PC-9 (cell line): ENCODE results near the gene COX10. TPM values are rescaled to one million over a fixed set of nuclear protein-coding genes. Genes with fewer than 3 reads are reported as not detected.
A peak's percentile ranks its signal among the peaks of the same experiment; 100 is the strongest.

ENCODE experiments used
- BruUV-seq: library from RNA; stranded (reverse); fragments of 400-500 nt; replicated peaks from 2 replicates; lab custom pipeline; 2021; lab: Mats Ljungman, UMichigan
- CTCF ChIA-PET: fragments of 300-600 bp; sonication (Branson Sonifier 250); formaldehyde crosslinking; loops from one replicate; lab custom pipeline; 2022; ENCODE audit warnings: antibody characterized with exemption; lab: Charles Lee
- POLR2A ChIA-PET: fragments of 300-600 bp; sonication (Branson Sonifier 250); formaldehyde crosslinking; loops from one replicate; lab custom pipeline; 2022; ENCODE audit warnings: antibody characterized with exemption; ENCODE audit not compliant: unreplicated experiment; lab: Charles Lee
- DNase-seq, 2 experiments: peaks; one replicate each; pipeline versions ENCODE4 v3.0.0 to v3.0.0-alpha.2; 2015 to 2022; ENCODE audit warnings: mixed read lengths in 1 of 2
- H2AFZ ChIP-seq: fragments of 200-600 bp; sonication (generic); 2 replicates; pipeline ENCODE4 v1.8.1; 2017; ENCODE audit warnings: antibody characterized with exemption
- H3F3A ChIP-seq: fragments of 200-600 bp; sonication (generic); 2 replicates; pipeline ENCODE4 v1.8.1; 2017; ENCODE audit warnings: antibody characterized with exemption, mild to moderate bottlenecking, low read depth; ENCODE audit not compliant: insufficient read depth
- H3K27ac ChIP-seq: fragments of 200-600 bp; sonication (generic); 2 replicates; pipeline ENCODE4 v1.6.1; 2016; ENCODE audit warnings: mixed run types
- H3K27me3 ChIP-seq: fragments of 200-600 bp; sonication (generic); 2 replicates; pipeline ENCODE4 v1.6.1; 2016; ENCODE audit warnings: low read depth, mixed run types; ENCODE audit not compliant: insufficient read depth
- H3K36me3 ChIP-seq: fragments of 200-600 bp; sonication (generic); 2 replicates; pipeline ENCODE4 v1.6.1; 2016; ENCODE audit warnings: low read depth, mixed run types
- H3K4me1 ChIP-seq: fragments of 200-600 bp; sonication (generic); replicated peaks from 2 replicates; pipeline ENCODE4 v1.6.1; 2016; ENCODE audit warnings: mixed run types; ENCODE audit not compliant: insufficient read depth
- H3K4me2 ChIP-seq: fragments of 200-600 bp; sonication (generic); 2 replicates; pipeline ENCODE4 v1.6.1; 2017; ENCODE audit warnings: mixed run types
- H3K4me3 ChIP-seq: fragments of 200-600 bp; sonication (generic); 2 replicates; pipeline ENCODE4 v1.6.1; 2016; ENCODE audit warnings: mixed run types
- H3K79me2 ChIP-seq: fragments of 200-600 bp; sonication (generic); 2 replicates; pipeline ENCODE4 v1.6.1; 2017; ENCODE audit warnings: low read depth, mixed run types
- H3K9me2 ChIP-seq: fragments of 200-600 bp; sonication (generic); 2 replicates; pipeline ENCODE4 v1.8.1; 2017; ENCODE audit warnings: mild to moderate bottlenecking; ENCODE audit not compliant: insufficient read depth
- H3K9me3 ChIP-seq: fragments of 200-600 bp; sonication (generic); 2 replicates; pipeline ENCODE4 v1.8.1; 2016; ENCODE audit warnings: low read depth; ENCODE audit not compliant: insufficient read depth
- H4K20me1 ChIP-seq: fragments of 200-600 bp; sonication (generic); 2 replicates; pipeline ENCODE4 v1.8.1; 2017; ENCODE audit not compliant: insufficient read depth
- EZH2 ChIP-seq: fragments of 200-600 bp; sonication (generic); IDR thresholded peaks from 2 replicates; pipeline ENCODE4 v1.8.0; 2017; ENCODE audit warnings: antibody characterized with exemption, low read depth
- intact Hi-C: fragments of 100-400 bp; cut with micrococcal nuclease; formaldehyde crosslinking; loops from one replicate; pipeline ENCODE4 v1.10.0; 2022; ENCODE audit not compliant: unreplicated experiment
- total RNA-seq: library from RNA; stranded (reverse); gene quantifications from 2 replicates; pipeline ENCODE4 v1.2.3, GENCODE V29; 2021
- TF ChIP-seq, protein P1 (sequence below): fragments of 200-600 bp; sonication (generic); conservative IDR thresholded peaks from 2 replicates; pipeline ENCODE4 v1.6.1; 2017; ENCODE audit warnings: mixed run types, antibody characterized with exemption, mild to moderate bottlenecking, moderate library complexity

The COX10 gene
- total RNA-seq, 1 experiment from 2014 or later: 22.6 TPM

DNA sequence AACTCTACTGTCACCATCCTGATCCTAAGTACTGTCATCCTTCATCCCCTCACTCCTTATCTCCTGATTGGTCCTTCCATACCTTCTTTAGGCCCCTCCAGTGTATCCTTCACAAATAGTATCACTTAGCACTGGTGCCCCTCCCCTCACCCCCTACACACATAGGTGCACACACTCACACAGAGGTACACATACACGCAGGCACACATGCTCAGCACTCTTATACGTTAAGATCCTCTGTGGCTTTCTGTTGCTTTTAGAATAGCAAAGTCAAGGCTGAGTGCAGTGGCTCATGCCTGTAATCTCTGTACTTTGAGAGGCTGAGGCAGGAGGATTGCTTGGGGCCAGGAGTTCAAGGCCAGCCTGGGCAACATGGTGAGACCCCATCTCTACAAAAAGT, 135.2 kb downstream of the COX10 start:
- Histone ChIP-seq H2AFZ (no peak overlapping the region), H3F3A (peaks cover 9% of the 10 kb centered on the region; the same call in 1 of the 2 replicates), H3K4me1 (0 out of 2 replicates have a peak, but pooled peaks cover 10% of the 10 kb centered on the region), H3K4me3 (no peak overlapping the region), H3K79me2 (no peaks in the 10 kb centered on the region), H3K27ac (no peak overlapping the region), H3K9me2 (no peaks in the 10 kb centered on the region), H4K20me1 (peaks cover 11% of the 10 kb centered on the region), H3K4me2 (no peak overlapping the region), H3K36me3 (no peaks in the 10 kb centered on the region), H3K27me3 (no peaks in the 10 kb centered on the region), H3K9me3 (no peaks in the 10 kb centered on the region)
- DNase-seq: no peak
- intact Hi-C loops: no loop called here
- ChIA-PET CTCF (no interaction called here), POLR2A (no interaction called here)
- BruUV-seq: no TSS peak
- no peak for TF ChIP-seq EZH2
- TF ChIP-seq, protein P1, sequence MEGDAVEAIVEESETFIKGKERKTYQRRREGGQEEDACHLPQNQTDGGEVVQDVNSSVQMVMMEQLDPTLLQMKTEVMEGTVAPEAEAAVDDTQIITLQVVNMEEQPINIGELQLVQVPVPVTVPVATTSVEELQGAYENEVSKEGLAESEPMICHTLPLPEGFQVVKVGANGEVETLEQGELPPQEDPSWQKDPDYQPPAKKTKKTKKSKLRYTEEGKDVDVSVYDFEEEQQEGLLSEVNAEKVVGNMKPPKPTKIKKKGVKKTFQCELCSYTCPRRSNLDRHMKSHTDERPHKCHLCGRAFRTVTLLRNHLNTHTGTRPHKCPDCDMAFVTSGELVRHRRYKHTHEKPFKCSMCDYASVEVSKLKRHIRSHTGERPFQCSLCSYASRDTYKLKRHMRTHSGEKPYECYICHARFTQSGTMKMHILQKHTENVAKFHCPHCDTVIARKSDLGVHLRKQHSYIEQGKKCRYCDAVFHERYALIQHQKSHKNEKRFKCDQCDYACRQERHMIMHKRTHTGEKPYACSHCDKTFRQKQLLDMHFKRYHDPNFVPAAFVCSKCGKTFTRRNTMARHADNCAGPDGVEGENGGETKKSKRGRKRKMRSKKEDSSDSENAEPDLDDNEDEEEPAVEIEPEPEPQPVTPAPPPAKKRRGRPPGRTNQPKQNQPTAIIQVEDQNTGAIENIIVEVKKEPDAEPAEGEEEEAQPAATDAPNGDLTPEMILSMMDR: no peak

DNA sequence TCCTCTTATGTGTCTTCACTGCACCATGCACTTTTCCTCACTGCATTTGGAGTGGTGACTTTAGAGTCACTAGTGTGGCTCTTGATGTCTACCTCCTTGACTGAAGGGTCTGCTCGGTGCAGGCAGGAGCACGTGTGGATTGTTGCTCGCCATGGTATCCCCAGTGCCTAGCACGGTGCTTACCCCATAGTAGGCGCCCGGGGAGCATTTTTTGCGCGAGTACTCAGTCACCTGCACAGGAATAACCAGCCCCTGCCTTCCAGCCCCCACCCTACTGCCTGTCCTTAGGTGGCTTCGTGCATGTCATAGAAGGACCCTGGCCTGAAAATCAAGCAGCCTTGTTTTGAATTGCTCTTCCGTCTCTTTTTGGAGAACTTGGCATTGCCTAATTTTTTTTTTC, 136.1 kb downstream of the COX10 start:
- POLR2A ChIA-PET: no interaction called here

DNA sequence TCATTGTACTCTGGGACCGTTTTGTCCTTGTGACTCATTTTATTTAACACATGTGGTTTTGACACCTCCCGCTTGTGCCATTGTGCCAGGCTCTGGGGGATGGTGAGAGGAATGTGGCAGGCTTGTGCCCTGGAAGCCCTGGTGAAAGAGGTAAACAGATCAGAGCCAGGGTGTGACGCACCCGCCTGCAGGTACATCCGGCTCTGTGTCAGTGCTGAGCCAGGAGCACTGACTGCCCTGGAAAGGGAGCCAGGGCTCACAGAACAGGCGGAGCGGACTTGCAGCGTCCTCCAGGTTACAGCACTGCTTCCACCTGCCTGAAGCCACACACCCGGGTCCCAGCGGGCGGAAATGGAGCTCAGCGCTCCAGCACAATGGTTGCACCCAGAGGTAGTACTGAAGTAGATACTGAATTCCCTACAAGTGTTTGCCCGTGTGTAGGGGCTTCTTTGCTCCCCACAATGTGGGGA, 136.7 kb downstream of the COX10 start:
- H3K79me2 ChIP-seq: no peaks in the 10 kb centered on the region
- no peaks in the 10 kb centered on the region for H3K36me3 ChIP-seq
- peak overlapping the region; percentile 53 for H3K4me2 ChIP-seq
- TF ChIP-seq, protein P1: no peak
- no peak for TF ChIP-seq EZH2
- 0 out of 2 replicates have a peak, but pooled peaks cover 10% of the 10 kb centered on the region for H3K4me1 ChIP-seq
- ChIA-PET POLR2A (no interaction called here), CTCF (no interaction called here)
- H3K9me3 ChIP-seq: no peaks in the 10 kb centered on the region
- no peak overlapping the region for H3K27ac ChIP-seq
- intact Hi-C loops: loop anchor here (1.0 to 2.0 kb wide), 2 partner anchors 137 to 144 kb away; partner anchors contain the start of gene COX10
- no peak overlapping the region for H2AFZ ChIP-seq
- H3F3A ChIP-seq: peaks cover 9% of the 10 kb centered on the region; the same call in 1 of the 2 replicates
- no peaks in the 10 kb centered on the region for H3K27me3 ChIP-seq
- H4K20me1 ChIP-seq: peaks cover 11% of the 10 kb centered on the region
- peak; percentile 94 to 95 for DNase-seq
- no TSS peak for BruUV-seq
- no peak overlapping the region for H3K4me3 ChIP-seq
- H3K9me2 ChIP-seq: no peaks in the 10 kb centered on the region

More for the DNA sequence above, 136.1 kb downstream of the COX10 start:
- H3K27me3 ChIP-seq: no peaks in the 10 kb centered on the region
- no peaks in the 10 kb centered on the region for H3K9me2 ChIP-seq
- intact Hi-C loops: no loop called here
- no peaks in the 10 kb centered on the region for H3K36me3 ChIP-seq
- no peak overlapping the region for H3K4me3 ChIP-seq
- H3F3A ChIP-seq: peaks cover 9% of the 10 kb centered on the region; the same call in 1 of the 2 replicates
- TF ChIP-seq, protein P1: no peak
- TF ChIP-seq EZH2: no peak
- no peak overlapping the region for H3K27ac ChIP-seq
- H3K4me2 ChIP-seq: no peak overlapping the region
- 0 out of 2 replicates have a peak, but pooled peaks cover 10% of the 10 kb centered on the region for H3K4me1 ChIP-seq
- no peaks in the 10 kb centered on the region for H3K79me2 ChIP-seq
- H2AFZ ChIP-seq: no peak overlapping the region
- H4K20me1 ChIP-seq: peaks cover 11% of the 10 kb centered on the region
- H3K9me3 ChIP-seq: no peaks in the 10 kb centered on the region
- CTCF ChIA-PET: no interaction called here
- DNase-seq: no peak
- BruUV-seq: no TSS peak
